GM10248 (cell line): ENCODE results near the gene NAPA.

Source experiments
- CTCF ChIA-PET: fragments of 300-600 bp; sonication (Branson Sonifier 250); formaldehyde crosslinking; extraction: SDS; loops from one replicate; lab custom pipeline; 2021; ENCODE audit warnings: antibody characterized with exemption; lab: Yijun Ruan, JAX
- POLR2A ChIA-PET: fragments of 350-650 bp; sonication (Branson Sonifier 250); formaldehyde crosslinking; extraction: SDS; loops from one replicate; lab custom pipeline; 2020; ENCODE audit warnings: antibody characterized with exemption; lab: Yijun Ruan, JAX
- DNase-seq: peaks from one replicate; pipeline ENCODE4 v3.0.0; 2012; ENCODE audit errors: extremely low spot score
- CTCF ChIP-seq: IDR thresholded peaks from 2 replicates; pipeline ENCODE4 v1.5.1; 2012; ENCODE audit warnings: mild to moderate bottlenecking, low read depth; ENCODE audit errors: extremely low read depth, missing control alignments, control extremely low read depth

Gene NAPA

GRCh38 chr19:47464675-47465419 is 50.0 kb downstream of the NAPA start:
- ChIA-PET POLR2A (no interaction called here), CTCF (interaction anchor here (1.3 to 2.5 kb wide), 3 partner anchors 19 to 248 kb away, joined by 3 to 6 read pairs (median 4); partner anchors contain the start of genes EHD2 and KPTN)
- no peak for DNase-seq
- TF ChIP-seq CTCF, result no peak

GRCh38 chr19:47461876-47462275 is 53.0 kb downstream of the NAPA start:
- TF ChIP-seq CTCF, result no peak
- ChIA-PET CTCF (interaction anchor here (1.0 to 2.5 kb wide), 2 partner anchors 25 to 34 kb away, joined by 3 to 6 read pairs; no protein-coding TSS in a partner anchor), POLR2A (no interaction called here)
- no peak for DNase-seq

- TF ChIP-seq CTCF, result no peak
- DNase-seq, result no peak
- ChIA-PET POLR2A (no interaction called here), CTCF (interaction anchor here (1.6 kb wide), 1 partner anchor 56 kb away, joined by 4 read pairs; no protein-coding TSS in a partner anchor)
Measured at GRCh38 chr19:47459477-47459876, 55.4 kb downstream of the NAPA start.

- POLR2A ChIA-PET, result no interaction called here
- no peak for TF ChIP-seq CTCF
- CTCF ChIA-PET, result interaction anchor here (1.6 kb wide), 1 partner anchor 57 kb away, joined by 4 read pairs; no protein-coding TSS in a partner anchor
- no peak for DNase-seq
Measured at GRCh38 chr19:47458672-47459071, 56.2 kb downstream of the NAPA start.

- POLR2A ChIA-PET, result no interaction called here
- DNase-seq, result no peak
- TF ChIP-seq CTCF, result no peak
- CTCF ChIA-PET, result no interaction called here
Measured at GRCh38 chr19:47456721-47457474, 58.0 kb downstream of the NAPA start.

GRCh38 chr19:47450478-47450877 is 64.4 kb downstream of the NAPA start:
- TF ChIP-seq CTCF, result no peak
- no peak for DNase-seq
- ChIA-PET POLR2A (no interaction called here), CTCF (interaction anchor here (1.0 to 1.5 kb wide), 4 partner anchors 13 to 34 kb away, joined by 3 to 4 read pairs (median 3); partner anchors contain the start of gene KPTN)
